Measurements from ENCODE around the gene BICDL2. TPM values are rescaled to one million over a fixed set of nuclear protein-coding genes. Genes with fewer than 3 reads are reported as not detected.

Gene BICDL2
- total RNA-seq, 1 donor from 2014 or later, result 0.05 TPM

- no peak for DNase-seq
- Histone ChIP-seq H3K27ac (replicated peaks) (no peak overlapping the region), H3K9me3 (replicated peaks) (no peaks in the 10 kb centered on the region), H3K4me1 (peaks cover 8% of the 10 kb centered on the region), H3K4me3 (no peak overlapping the region), H3K27me3 (ENCODE audit: low read depth) (peaks cover 97% of the 10 kb centered on the region), H3K36me3 (no peaks in the 10 kb centered on the region)
- TF ChIP-seq, protein P1, sequence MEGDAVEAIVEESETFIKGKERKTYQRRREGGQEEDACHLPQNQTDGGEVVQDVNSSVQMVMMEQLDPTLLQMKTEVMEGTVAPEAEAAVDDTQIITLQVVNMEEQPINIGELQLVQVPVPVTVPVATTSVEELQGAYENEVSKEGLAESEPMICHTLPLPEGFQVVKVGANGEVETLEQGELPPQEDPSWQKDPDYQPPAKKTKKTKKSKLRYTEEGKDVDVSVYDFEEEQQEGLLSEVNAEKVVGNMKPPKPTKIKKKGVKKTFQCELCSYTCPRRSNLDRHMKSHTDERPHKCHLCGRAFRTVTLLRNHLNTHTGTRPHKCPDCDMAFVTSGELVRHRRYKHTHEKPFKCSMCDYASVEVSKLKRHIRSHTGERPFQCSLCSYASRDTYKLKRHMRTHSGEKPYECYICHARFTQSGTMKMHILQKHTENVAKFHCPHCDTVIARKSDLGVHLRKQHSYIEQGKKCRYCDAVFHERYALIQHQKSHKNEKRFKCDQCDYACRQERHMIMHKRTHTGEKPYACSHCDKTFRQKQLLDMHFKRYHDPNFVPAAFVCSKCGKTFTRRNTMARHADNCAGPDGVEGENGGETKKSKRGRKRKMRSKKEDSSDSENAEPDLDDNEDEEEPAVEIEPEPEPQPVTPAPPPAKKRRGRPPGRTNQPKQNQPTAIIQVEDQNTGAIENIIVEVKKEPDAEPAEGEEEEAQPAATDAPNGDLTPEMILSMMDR (IDR thresholded peaks at IDR 0.05; ENCODE audit: borderline replicate concordance), result no peak
- intact Hi-C loops (cut with micrococcal nuclease), result no loop called here
These were observed 23.2 kb downstream of the BICDL2 start for GRCh38 chr16:3013491-3013951.

- Histone ChIP-seq H3K36me3 (no peaks in the 10 kb centered on the region), H3K4me3 (no peak within 1 kb of the TSS), H3K27ac (replicated peaks) (no peak within 1 kb of the TSS), H3K9me3 (replicated peaks) (no peaks in the 10 kb centered on the region), H3K4me1 (peaks cover 2% of the 10 kb centered on the region), H3K27me3 (ENCODE audit: low read depth) (peaks cover 97% of the 10 kb centered on the region)
- DNase-seq, result no peak
- intact Hi-C loops (cut with micrococcal nuclease), result no loop called here
- TF ChIP-seq, protein P1 (IDR thresholded peaks at IDR 0.05; ENCODE audit: borderline replicate concordance), result no peak
These were observed 23.8 kb downstream of the BICDL2 start, which contains the start of gene CLDN9 for GRCh38 chr16:3012828-3013420. CLDN9 (plus strand) TSS chr16:3012923; CDS start chr16:3013363, 440 bp downstream.

GRCh38 chr16:3012246-3012645 lies 24.5 kb downstream of the BICDL2 start:
- no peak overlapping the region for H3K27ac ChIP-seq (replicated peaks)
- no peak for DNase-seq
- H3K27me3 ChIP-seq (ENCODE audit: low read depth), result peaks cover 97% of the 10 kb centered on the region
- no peak overlapping the region for H3K4me3 ChIP-seq
- TF ChIP-seq, protein P1 (IDR thresholded peaks at IDR 0.05; ENCODE audit: borderline replicate concordance), result no peak
- intact Hi-C loops (cut with micrococcal nuclease), result no loop called here
- H3K36me3 ChIP-seq, result no peaks in the 10 kb centered on the region
- H3K9me3 ChIP-seq (replicated peaks), result no peaks in the 10 kb centered on the region
- no peaks in the 10 kb centered on the region for H3K4me1 ChIP-seq

DNA sequence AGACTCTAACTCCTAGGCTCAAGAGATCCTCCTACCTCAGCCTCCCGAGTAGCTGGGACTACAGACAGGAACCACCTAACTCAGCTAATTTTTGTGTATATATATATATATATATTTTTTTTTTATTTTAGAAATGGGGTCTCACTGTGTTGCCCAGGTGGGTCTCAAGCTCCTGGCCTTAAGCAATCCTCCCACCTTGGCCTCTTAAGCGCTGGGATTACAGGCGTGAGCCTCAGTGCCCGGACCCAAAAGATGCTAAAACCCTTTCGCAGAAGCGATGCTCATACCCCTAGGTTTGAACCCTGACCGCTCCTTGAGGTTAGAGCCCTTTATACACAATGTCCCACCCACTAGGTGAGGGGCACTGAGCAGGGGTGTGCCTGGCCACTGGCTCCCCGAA lies 26.2 kb downstream of the BICDL2 start:
- H3K36me3 ChIP-seq, result no peaks in the 10 kb centered on the region
- TF ChIP-seq, protein P1 (IDR thresholded peaks at IDR 0.05; ENCODE audit: borderline replicate concordance), result no peak
- no peaks in the 10 kb centered on the region for H3K4me1 ChIP-seq
- DNase-seq, result no peak
- H3K27ac ChIP-seq (replicated peaks), result no peak overlapping the region
- intact Hi-C loops (cut with micrococcal nuclease), result no loop called here
- H3K9me3 ChIP-seq (replicated peaks), result no peaks in the 10 kb centered on the region
- H3K4me3 ChIP-seq, result no peak overlapping the region
- peaks cover 100% of the 10 kb centered on the region for H3K27me3 ChIP-seq (ENCODE audit: low read depth)

DNA sequence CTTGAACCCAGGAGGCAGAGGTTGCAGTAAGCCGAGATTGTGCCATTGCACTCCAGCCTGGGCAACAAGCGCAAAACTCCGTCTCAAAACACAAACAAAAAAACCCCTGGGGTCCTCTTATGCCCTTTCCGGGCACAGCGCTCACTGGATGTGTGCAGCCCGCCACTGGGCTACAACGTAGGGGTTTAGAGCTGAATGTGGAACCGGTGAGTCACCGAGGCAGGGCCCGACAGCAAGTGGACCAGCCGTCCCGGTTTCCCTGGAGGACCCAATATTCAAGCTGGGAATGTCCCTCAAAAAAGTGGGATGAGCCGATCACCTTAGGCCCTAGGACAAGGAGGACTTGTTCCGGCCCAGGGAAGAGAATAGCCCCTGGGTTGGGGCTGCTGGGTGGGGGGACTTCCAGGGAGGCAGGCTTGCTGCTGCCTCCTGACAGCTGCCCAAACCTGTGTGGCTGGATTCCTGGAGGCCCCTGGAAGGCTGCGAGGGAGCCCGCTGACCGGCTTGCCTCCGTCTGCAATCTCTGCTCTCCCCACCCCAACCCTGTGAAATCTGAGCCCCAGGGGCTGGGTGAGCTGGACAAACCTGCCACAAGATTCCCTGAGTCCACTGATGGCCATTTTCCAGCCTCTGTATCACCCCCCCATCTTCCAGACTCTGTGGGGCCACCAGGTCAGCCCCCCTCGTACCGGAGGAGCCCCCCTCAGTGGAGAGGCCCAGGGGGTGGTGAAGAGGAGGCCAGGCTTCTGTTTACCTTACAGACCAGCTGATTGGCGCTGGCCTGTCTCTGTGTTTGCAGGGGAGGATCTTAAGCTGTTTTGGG lies 27.0 kb downstream of the BICDL2 start:
- TF ChIP-seq, protein P1 (IDR thresholded peaks at IDR 0.05; ENCODE audit: borderline replicate concordance), result no peak
- H3K27ac ChIP-seq (replicated peaks), result no peak overlapping the region
- intact Hi-C loops (cut with micrococcal nuclease), result no loop called here
- H3K9me3 ChIP-seq (replicated peaks), result no peaks in the 10 kb centered on the region
- H3K27me3 ChIP-seq (ENCODE audit: low read depth), result peaks cover 100% of the 10 kb centered on the region
- no peak for DNase-seq
- H3K36me3 ChIP-seq, result no peaks in the 10 kb centered on the region
- peaks cover 4% of the 10 kb centered on the region for H3K4me1 ChIP-seq
- no peak overlapping the region for H3K4me3 ChIP-seq
